Stimulated activated CD8-positive, alpha-beta memory T cell treated with anti-CD3 and anti-CD28 coated beads, Interleukin-7, amount 100 ng/mL, for 24 hours (primary cell): ENCODE data around the gene EDA.
"Not testable (repeated sequence)": the region's sequence is repeated elsewhere in the genome, so short reads cannot be mapped to it uniquely, and the experiment has no call there.

Source experiments
- DNase-seq: peaks from one replicate; pipeline ENCODE4 v3.0.0-alpha.2; 2020; ENCODE audit warnings: low read depth

EDA gene

GRCh38 chrX:69959712-69960111 lies 343.8 kb downstream of the EDA start:
- no peak for DNase-seq

GRCh38 chrX:69961365-69962072 lies 345.6 kb downstream of the EDA start:
- no peak for DNase-seq

- no peak for DNase-seq
Observed at GRCh38 chrX:69968950-69969349, 353.0 kb downstream of the EDA start.

DNA sequence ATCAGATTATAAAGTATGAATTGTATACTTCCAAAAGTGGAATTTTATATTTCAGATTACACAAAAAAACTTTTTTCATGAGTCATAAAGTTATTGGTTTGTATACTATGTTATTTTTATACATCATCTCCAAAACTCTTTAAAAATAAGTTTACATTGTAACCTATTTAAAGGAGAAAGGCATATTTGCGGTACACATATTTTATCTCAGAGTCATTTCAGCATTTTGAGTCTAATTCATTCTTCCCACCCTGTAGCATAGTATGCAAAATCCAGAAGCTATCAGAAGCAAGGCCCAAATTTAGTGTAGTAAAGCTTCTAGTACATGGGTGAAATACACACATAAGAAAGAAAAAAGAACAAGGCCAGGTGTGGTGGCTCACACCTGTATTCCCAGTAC lies 353.5 kb downstream of the EDA start:
- no peak for DNase-seq

DNA sequence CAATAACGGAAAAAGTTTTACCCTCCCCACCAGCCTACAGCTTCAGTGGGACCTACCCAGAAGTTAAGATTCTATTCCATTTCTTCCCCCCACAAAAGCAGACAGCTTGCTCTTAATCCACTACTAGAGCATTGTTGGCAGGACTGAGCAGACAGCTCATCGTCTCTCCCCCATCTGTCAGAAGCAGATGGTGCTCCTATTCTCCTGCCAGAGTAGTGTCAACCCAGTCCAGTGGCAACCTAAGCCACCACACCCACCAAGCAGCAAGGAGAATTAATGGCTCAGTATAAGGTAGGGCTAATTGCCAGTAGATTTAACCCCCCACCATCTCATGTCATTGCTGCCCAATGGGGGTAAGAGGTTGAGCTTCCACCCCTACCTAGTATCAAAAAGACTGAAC lies 371.8 kb downstream of the EDA start:
- no peak for DNase-seq

GRCh38 chrX:69988955-69989394 lies 373.1 kb downstream of the EDA start:
- no peak for DNase-seq

DNA sequence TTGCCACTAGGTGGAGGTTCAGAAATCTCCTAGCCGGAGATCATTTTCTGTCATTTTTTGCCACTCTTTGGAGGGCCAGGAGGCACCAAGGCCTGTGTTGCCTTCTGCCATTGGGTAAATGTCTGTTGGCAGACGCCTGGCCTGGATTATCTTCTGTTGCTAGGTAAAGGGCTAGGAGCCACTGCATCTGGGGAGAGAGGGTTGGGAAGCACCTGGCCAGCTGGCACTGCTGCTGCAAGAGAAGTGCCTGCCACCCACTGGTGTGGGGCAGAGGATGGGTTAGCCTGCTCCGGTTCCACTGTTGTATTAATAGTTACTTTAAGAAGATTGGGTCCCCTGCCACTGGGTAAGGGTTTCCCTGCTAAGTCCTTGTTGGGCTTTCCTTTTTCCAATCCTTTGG lies 375.8 kb downstream of the EDA start:
- no peak for DNase-seq

- DNase-seq = no peak
Observed at GRCh38 chrX:69993494-69993893, 377.6 kb downstream of the EDA start.

GRCh38 chrX:69995362-69996112 lies 379.6 kb downstream of the EDA start:
- no peak for DNase-seq

DNA sequence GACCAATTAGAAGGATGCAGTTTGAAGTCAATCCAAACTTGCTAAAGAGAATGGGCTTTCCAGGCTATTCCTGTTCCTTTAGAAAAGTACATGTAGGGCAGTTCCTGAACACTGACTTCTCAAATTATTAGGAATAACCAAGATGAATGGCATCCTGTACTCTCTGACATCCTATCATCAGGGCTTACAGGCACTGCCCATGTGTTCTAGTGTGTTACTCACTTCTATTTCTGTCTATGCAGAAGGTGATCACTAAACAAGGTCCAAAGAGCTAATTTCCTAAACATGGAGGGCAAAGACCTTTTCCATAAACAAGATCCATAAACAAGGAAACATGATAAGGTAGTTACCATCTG lies 380.2 kb downstream of the EDA start:
- DNase-seq = no peak

GRCh38 chrX:69998299-69998698 lies 382.4 kb downstream of the EDA start:
- not testable (repeated sequence) for DNase-seq

- DNase-seq = no peak
Observed at GRCh38 chrX:70001269-70001668, 385.4 kb downstream of the EDA start.

- no peak for DNase-seq
Observed at GRCh38 chrX:70001708-70002341, 385.9 kb downstream of the EDA start.

DNA sequence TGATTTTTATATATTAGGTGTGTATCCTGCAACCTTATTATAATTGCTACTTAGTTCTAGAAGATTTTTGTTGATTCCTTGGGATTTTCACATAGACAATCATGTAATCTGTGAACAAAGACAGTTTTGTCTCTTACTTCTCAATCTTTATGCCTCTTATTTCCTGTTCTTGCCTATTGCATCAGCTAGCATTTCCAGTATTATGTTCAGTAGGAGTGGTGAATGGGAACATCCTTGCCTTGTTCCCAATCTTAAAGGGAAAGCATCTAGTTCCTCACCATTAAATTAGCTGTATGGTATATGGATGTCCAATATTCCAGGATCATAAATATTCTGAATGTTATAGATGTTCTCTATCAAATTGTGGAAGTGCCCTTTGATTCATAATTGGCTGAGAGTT lies 392.0 kb downstream of the EDA start:
- DNase-seq = no peak

GRCh38 chrX:70009049-70009448 lies 393.1 kb downstream of the EDA start:
- no peak for DNase-seq

DNA sequence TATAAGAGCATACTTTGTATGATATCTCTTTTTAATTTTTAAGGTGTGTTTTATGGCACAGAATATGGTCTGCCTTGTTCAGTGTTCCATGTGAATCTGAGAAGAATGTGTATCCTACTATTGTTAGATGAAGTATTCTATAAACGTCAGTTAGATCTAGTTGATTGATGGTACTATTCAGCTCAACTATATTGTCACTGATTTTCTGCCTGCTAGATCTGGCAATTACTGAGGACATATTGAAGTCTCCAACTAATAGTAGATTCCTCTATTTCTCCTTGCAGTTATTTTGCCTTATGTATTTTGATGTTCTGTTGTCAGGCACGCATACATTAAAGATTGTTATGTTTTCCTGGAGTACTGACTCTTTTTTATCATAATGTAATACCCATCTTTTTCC lies 394.1 kb downstream of the EDA start:
- DNase-seq = no peak

DNA sequence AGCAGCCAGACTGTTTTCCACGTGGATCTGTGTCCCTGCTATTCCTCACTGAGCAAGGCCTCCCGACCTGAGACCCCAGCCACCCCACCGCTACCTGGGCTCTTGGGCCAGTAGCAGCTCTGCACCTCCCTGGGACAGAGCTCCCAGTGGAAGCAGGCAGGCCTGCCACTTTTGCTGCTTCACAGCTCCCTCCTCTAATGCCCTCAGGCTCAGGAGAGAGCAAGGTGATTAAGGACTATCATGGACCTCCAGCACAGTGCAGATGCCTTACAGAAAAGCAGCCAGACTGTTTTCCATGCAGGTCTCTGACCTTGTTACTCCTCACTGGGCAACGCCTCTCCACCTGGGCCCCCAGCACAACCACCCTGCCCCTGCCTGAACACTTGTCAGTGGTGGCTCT lies 396.8 kb downstream of the EDA start:
- no peak for DNase-seq

GRCh38 chrX:70013466-70014381 lies 397.8 kb downstream of the EDA start:
- DNase-seq = no peak

DNA sequence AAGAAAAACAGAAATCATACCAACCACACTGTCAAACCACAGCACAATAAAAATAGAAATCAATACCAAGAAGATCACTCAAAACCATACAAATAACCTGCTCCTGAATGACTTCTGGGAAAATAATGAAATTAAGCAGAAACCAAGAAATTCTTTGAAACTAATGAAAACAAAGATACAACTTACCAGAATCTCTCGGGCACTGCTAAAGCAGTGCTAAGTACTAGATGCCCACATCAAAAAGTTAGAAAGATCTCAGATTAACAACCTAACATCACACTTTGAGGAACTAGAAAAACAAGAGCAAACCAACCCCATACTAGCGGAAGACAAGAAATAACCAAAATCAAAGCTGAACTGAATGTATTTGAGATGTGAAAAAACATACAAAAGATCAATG lies 400.6 kb downstream of the EDA start:
- DNase-seq = no peak

DNA sequence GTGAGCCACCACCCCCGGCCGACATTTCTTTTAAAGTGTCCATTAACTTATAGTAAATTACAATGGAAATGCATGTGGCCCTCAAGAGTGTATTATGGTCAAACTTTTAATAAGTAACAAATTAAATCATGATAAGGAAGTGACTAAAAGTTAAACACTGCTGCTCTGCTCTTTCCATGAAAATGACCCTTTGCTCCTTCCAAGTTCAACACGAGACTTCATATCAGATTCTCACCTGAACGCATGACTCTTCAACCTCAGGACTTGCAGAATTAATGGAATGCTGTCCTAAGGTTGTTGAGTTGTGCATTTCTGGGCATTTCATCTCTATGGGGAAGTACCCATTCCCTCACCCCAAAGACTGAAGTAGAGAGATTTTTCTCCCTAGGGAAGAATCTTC lies 406.7 kb downstream of the EDA start:
- DNase-seq = no peak

GRCh38 chrX:70025464-70025863 lies 409.6 kb downstream of the EDA start:
- DNase-seq = no peak

- DNase-seq = no peak
Observed at GRCh38 chrX:70026112-70026850, 410.4 kb downstream of the EDA start.
